Dermis blood vessel endothelial cell (primary cell): ENCODE results near the gene TLX2. TPM values are rescaled to one million over a fixed set of nuclear protein-coding genes. Genes with fewer than 3 reads are reported as not detected.
"Not testable (repeated sequence)": the region's sequence is repeated elsewhere in the genome, so short reads cannot be mapped to it uniquely, and the experiment has no call there.

Experiments
- DNase-seq: peaks from one replicate; pipeline ENCODE4 v3.0.0; 2010
- total RNA-seq: library from RNA; depleted of rRNA; stranded (reverse); fragments of >200 nt; gene quantifications from 2 replicates; pipeline ENCODE4 v1.2.3, GENCODE V29; 2014

Gene TLX2
- 0.17 TPM in 1 of 2 replicates, not detected in the other for total RNA-seq

DNA sequence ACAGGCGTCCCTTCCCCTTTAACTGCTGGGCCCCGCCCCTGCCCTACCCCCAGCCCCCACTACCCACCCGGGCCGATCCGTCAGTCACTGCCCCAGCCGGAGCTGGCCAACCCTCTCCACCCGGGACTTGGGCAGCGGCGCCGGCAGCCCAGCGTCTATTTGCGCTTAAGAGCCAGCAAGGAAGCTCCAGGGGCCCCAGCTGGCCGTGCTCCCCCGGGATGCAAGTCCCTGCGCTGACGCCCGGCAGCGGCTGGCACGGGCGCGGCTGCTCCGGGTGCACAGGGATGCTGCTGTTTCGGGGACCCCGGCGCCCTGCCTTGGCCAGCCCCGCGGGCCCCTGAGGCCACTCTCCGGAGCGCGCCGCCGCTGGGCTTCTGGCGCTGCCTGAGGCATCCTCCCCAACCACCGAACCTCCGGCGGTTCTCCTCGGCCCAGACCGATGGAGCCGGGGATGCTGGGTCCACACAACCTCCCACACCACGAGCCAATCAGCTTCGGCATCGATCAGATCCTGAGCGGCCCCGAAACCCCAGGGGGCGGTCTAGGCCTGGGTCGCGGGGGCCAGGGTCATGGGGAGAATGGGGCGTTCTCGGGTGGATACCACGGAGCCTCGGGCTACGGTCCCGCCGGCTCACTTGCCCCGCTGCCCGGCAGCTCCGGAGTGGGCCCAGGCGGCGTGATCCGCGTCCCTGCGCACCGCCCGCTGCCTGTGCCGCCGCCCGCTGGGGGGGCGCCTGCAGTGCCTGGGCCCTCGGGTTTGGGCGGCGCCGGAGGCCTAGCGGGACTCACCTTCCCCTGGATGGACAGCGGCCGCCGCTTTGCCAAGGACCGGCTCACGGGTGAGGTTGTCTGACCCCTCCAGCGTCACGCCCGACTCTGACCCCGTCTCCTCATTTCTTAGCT is at the start of gene TLX2:
TLX2 (plus strand) TSS at position 83 of the 903 bp plus-strand sequence; CDS start at position 440, 357 bp downstream.
- DNase-seq = peak; percentile 9

DNA sequence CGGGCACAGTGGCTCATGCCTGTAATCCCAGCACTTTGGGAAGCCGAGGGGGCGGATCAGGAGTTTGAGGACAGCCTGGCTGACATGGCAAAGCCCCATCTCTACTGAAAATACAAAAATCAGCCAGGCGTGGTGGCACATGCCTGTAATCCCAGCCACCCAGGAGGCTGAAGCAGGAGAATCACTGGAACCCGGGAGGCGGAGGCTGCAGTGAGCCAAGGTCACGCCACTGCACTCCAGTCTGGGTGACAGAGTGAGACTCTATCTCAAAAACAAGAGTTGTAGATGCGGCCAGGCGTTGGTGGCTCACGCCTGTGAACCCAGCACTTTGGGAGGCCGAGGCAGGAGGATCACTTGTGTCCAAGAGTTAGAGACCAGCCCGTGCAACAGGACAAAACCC is 43.5 kb upstream of the TLX2 start:
- DNase-seq = not testable (repeated sequence)

DNA sequence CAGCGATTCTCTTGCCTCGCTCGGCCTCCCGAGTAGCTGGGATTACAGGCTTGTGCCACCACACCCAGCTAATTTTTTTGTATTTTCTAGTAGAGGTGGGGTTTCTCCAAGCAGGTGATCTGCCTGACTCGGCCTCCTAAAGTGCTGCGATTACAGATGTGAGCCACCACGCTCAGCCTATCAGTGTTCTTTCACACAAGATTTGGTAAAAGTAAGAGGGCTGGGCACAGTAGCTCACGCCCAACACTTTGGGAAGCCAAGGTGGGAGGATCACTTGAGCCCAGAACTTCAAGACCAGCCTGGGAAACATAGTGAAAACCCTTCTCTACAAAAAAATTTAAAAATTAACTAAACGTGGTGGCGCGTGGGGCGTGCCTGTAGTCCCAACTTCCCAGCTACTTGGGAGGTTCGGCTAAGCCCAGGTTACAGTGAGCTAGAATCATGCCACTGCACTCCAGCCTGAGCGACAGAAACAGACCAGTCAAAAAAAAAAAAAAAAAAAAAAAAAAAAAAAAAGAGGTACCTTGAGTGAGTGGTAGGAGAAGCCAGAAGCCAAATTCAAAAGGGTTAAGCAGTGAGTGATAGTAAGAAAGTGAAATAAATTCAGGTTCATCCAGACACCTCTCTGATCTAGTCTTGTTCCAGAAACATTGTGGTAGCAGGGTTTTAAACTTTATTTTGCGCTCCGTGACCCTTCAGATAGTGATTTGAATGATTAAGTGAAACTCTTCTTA is 42.8 kb upstream of the TLX2 start:
- DNase-seq = no peak

DNA sequence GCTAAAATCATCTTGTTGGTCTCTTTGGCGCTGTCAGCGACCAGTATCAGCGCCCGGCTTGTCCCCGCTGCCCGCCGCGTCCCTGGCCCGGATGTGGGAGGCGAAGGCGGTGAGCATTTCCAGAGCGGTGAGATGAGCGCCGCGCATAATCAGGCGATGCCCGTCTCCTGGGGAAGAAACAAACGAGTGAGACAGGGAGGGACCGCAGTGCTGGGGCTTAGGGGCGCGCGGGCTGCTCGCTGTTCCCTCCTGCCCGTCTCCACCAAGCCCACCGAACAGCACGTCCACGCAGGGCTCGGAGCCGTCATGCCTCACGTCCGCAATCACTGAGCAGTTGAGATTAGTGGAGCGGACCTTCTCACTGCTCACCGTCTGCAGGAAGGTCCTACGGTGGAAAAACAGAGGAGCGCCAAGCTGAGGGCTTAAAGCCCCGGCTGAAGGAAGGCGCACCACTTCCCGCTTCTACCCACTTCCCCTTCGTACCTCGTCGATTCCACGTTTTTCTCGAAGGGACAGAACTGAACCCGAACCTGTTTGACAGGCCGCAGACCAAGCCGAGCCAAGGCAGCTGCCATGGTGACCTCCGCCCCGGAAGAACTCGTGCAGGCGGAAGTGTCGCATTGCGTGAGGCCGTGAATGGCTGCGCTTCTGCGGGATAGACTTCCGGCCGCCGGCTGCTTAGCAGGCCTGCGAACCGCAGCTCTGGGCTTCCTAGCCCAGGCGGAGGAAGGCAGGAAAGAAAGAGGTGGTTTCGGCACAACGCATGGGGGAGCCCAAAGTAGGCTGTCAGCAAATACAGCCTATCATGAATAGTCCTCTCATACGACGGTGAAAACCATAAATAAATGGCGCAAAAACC is 41.9 kb upstream of the TLX2 start, which contains the start of gene MRPL53:
MRPL53 (minus strand) TSS at position 595 of the 859 bp plus-strand sequence; CDS start at position 575, 20 bp downstream.
- peak; percentile 96 for DNase-seq

DNA sequence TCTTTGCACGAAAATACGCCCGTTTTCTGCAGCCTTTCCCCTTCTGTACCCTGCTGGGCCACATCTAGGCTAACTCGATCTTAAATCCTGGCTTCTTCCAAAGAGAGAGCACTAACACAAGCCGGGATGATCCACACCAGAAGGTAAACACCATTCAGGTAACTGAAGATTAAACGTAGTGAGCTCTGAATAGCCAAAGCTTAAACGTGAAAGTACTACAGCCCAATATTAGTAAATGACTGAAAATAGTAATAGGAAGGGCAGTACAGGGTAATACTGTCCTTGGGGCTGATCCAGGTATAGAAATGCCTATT is 41.3 kb upstream of the TLX2 start:
- DNase-seq = no peak

DNA sequence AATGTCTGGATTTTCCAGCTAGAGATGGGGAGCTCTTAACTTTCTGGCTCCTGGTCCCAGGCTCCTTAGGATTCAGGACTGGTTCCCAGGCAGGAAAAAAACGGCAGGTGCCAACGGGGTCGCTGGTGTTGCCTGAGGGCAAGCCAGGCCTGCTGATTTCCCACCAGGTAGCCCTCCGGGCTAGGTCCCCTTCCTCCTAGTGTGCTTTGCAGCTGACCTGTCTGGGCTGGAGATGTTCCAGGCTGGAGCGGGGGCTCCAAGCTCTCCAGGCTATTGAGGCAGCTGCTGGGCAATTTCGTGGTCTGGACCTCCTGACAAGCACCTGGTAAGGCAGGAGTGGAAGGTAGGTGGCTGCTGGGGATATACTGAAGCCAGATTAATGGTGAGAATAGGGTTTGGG is 39.8 kb upstream of the TLX2 start:
- DNase-seq = no peak

DNA sequence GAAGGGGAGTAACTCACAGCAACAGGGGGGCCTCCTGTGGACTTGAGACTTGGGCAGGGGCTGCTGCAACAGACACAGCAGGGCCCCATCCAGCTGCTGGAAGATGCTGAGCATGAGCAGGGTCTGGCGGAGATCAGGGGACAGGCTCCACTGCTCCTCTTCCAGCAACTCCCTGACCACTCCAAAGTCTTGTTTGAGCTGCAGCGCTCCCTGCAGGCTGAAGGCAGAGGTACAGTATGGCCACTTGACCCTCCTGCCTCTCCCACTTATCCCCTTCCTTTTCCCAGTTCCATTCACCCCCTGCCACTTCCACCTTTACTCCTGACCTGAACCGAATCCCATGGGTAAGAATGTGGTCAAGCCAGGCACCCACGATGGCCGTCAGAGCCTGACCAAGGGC is 39.4 kb upstream of the TLX2 start:
- DNase-seq = peak; percentile 37

DNA sequence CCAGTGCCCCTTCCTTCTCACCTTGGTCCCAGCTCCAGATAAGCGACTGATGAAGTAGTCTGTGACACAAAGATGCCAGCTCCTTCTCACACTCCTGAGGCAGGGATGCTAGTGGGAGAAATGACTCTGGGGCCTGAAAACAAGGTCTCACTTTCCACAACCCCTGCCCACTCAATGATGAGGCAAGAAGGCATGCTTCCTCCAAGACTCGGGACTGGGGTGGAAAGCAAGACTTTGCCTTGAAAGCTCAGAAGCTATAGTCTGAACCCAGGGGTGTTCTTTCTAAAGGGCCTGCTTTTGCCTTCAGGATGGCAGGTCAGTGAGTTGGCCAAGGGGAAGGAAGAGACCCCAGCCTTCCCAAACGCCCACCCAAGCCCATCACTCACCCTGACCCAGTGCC is 32.8 kb upstream of the TLX2 start:
- DNase-seq = no peak

DNA sequence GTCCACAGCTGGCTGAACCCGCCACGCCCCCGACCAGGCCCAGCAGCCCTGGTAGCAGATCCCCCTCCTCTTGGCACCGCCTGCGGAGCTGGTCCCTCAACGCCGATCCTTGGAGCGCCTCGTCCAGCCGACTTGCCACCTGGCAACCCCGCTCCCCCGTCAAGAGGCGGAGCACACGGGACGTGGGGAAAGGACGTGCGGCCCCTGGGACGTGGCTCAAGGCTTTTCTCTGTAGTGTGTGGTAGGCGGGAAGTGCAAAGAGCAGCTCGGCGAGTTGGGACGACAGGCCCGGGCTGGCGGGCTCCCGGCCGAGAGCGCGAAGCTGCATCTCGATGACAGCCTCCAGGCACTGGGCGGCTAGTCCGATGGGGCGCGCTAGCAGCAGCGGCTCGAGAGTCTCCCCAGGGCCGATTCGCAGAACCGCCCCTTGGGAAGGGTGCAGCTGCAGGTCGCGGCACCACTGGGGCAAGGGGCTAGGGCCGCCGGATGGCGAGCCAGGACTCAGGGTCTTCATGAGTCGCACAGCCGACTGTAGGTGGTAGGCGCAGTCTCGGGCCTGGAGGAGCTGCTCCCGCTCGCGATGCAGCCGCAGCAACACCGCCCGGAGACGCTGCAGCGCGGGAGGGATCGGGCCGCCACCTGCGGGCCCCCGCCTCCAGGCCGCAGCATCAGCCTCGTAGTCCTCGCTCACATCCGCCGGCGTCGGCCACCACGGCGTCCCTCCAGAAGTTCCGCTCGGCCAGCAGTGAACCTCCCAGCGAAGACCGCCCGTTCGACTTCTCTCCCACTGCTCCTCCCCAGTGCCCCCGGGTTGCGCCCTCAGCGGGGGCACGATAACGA is 32.1 kb upstream of the TLX2 start:
- DNase-seq = peak; percentile 72

DNA sequence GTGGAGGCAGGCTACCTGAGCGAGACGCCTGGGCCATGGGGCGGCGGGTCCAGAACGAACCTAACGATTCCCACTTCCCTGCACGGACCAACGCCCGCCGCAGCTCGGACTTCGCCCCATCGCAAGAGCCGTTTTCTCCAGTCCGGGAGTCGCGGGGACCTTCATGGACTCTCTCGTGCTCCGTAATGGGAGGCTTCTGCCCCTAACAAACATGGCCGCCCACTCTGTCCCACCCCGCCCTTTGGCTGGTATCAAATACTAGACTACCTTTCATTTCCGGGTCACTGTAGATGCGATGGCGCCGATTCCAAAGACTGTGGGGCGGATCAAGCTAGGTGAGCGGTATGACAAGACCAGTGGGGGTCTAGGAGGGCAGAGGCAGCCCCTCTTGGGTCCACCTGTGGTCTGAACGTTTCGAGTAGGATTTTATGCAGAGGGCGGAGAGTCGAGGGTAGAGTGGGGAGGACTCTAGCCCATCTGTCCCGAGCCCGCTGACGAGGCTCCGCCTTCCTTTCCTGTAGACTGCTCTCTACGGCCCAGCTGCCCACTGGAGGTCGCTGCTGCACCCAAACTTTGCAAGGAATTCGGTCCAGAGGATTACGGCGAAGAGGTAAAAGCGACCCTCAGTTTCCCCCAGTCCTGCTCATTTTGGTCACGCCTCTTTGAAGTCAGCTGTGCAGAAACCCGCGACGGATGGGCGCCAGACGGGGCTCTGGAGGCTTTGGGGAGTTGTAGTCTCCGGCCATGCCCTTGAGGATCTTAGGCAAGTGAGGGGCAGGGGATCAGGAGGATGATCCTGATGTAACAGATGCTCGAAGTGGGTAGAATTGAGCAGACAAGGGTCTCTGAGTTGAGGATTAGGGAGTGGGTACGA is 31.2 kb upstream of the TLX2 start, which contains the start of the genes CCDC142 and TTC31:
CCDC142 (minus strand) TSS at position 198 of the 874 bp plus-strand sequence; CDS start at position 37, 161 bp downstream.
TTC31 (plus strand) TSS at position 281 of the 874 bp plus-strand sequence; CDS start at position 296, 15 bp downstream.
- peak; percentile 97 for DNase-seq

DNA sequence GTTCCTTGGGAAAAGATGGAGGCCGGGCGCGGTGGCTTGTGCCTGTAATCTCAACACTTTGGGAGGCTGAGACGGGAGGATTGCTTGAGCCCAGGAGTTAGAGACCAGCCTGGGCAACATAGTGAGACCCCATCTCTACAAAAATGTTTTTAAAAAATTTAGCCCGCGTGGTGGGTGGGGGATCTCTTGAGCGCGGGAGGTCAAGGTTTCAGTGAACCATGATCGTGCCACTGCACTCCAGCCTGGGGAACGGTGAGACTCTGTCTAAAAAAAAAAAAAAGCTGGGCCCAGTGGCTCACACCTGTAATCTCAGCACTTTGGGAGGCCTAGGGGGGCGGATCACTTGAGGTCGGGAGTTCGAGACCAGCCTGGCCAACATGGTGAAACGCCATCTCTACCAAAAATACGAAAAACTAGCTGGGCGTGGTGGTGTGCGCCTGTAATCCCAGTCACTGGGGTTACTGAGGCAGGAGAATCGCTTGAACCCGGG is 30.5 kb upstream of the TLX2 start:
- DNase-seq = not testable (repeated sequence)

DNA sequence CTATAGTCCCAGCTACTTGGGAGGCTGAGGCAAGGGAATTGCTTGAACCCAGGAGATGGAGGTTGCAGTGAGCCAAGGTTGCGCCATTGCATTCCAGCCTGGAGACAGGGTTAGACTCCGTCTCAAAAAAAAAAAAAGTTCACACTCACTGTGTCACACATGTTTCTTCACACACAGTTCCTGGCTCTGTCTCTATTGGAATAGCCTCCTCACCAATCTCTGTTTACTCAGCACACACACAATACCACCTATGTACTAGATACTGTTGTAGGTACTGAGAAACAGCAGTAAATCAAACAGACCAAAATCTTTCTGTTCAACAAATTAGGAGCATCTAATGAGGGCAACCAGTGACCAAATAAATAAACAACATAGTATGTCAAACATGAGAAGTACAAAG is 28.1 kb upstream of the TLX2 start:
- DNase-seq = no peak

DNA sequence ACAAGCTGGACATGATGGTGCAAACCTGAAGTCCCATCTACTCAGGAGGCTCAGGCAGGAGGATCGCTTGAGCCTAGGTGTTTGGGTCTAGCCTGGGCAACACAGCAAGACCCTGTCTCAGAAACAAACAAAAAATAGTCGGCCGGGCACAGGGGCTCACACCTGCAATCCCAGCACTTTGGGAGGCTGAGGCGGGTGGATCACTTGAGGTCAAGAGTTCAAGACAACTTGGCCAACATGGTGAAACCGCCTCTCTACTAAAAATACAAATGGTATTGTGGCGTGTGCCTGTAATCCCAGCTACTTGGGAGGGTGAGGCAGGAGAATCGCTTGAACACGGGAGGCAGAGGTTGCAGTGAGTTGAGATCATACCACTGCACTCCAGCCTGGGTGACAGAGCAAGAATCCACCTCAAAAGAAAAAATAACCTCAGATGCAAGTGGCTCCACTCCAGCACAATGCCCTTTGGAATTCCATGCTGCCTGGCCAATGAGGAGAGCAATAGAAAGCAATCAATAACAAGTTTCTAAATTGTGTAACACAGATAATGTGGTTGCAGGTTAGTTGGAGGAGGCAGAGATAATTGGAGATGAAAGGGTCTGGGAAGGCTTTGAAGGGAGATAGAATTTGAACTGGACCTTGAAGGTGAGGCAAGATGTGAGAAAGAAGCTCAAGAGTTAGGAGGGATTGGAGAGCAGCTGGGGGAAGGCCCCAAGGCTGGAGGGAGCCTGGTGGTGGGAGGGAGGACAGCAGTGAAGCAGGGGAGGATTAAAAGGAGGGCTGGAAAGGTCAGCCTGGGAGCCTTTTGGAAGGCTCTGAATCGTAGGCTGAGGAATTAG is 25.4 kb upstream of the TLX2 start:
- no peak for DNase-seq

DNA sequence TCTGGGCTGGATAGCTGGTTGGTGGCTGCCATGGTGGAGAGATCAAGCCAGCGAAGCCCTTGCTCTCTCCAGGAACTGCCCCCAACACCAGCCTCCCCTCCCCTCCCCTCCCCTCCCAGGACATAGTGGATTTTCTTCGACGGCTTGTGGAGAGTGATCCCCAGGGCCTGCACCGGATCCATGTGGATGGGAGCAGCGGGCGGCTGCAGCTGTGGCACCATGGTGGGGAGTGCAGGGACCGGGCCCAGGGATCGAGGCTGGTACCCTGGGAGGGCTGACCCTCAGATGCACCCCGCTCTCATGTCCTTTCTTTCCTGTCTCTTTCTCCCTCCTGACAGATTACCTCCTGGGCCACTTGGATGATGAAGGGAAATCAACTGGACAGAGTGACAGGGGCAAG is 24.3 kb upstream of the TLX2 start:
- DNase-seq = no peak

DNA sequence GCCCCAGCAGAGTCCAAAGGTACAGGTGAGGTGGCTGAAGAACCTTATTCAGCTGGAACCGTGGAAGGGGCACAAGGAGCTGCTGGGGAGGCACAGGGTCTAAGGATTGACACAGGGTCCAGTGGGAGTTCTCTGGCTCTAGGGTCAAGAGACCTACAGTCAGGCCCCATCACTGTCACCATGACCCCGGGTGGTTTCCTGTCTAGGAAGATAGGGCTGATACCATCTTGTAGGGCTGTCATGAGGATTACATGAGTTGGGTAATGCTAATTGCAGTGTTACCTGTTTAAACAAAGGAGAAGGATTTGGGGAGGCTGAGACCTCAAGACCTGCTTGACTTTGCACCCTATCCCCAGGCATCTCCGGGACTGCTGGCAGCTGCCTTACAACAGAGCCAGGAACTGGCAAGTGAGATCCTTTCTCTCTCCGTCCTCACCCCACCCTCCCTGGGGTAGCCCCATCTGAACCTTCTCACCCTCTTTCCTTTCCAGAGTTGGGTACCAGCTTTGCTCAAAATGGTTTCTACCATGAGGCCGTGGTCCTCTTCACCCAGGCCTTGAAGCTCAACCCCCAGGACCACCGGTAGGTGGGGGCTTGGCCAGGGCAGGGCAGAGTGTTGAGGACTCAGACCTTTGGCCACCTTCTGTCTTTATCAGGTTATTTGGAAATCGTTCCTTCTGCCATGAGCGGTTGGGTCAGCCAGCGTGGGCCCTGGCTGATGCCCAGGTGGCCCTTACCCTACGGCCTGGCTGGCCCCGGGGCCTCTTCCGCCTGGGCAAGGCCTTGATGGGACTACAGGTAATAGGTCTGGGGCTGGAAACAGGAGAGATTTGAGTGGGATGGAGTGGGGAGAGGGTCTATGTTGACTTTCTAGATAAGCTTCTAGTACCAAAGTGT is 22.4 kb upstream of the TLX2 start:
- no peak for DNase-seq

DNA sequence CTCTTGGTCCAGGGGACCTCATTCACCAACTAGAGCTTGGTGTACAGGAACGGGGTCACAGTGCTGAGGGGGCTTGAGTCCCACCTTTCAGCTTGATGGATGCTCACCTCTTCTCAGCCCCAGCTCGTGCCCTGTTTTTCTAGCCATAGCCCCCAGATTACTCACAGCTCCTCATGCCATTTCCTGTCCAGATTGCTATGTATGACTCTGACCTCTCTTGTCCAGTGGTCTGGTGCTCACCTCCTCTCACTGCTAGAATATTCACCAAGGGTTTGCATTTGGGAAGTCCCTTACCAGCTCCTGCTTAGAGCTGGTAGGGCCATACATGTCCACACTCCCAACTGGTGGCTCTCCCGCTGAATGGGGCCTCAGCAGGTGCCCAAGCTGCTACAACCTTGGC is 20.7 kb upstream of the TLX2 start:
- DNase-seq = peak; percentile 17

DNA sequence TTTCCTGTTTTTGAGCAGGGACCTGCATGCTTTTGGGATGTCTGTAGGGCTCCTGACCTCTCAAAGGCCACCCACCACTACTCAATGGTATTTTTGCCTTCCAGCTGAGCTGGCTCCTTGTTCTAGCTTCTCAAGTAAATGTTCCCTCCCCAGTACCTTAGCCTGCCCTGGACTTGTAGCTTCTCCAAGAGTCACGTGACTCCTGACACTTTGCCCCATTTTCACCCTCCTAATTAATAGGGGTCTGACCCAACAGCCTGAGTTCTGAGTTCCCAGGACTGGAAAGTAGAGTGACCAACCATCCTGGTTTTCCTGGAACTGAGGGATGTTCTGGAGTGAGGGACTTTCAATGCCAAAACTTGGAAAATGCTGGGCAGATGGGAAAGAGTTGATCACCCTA is 18.8 kb upstream of the TLX2 start:
- DNase-seq = no peak
